Stimulated activated CD4-positive, alpha-beta T cell treated with anti-CD3 and anti-CD28 coated beads, Interleukin-12 subunit alpha, Interleukin-12 subunit beta, amount 100 ng/mL, for 48 hours (primary cell): ENCODE results near the gene ANO1.

Experiments
- DNase-seq, 3 donors: peaks; one replicate each; pipeline ENCODE4 v3.0.0-alpha.2; 2020; ENCODE audit warnings: low read depth in 2 of 3, low spot score in 1 of 3

The ANO1 gene

DNA sequence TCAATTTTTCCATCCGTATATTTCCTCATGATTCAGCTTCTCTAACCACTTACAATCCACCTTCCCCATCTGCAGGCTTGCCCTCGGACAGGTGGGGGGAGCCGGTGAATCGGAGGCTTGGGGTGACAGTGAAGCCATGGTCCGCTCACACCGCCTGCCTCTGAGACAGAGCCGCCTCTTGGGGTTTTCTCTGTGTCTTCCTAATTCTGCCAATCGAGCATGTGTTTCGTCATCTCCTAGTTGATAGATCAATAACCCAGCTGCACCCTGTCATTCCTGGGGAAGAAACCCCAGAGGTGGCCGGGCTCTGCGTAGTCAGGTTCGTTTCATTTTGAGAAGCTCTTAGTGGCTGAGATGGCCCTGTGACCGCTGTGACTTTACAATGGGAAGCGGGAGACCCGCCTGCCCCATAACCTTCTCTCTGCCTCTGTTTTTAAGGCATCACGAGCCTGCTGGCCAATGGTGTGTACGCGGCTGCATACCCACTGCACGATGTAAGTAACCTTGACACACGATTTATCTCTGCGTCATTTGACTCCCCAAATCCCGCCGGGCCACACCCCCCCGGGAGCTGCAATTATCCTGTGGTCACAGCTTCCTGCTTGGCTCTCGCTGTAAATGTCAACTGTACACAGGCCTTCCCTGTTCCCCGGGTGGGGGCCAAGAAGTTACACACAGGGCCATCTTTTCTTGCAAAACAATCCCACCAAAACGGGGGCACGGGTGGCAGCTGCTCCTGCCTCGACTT is 33.3 kb downstream of the ANO1 start:
- DNase-seq = no peak

DNA sequence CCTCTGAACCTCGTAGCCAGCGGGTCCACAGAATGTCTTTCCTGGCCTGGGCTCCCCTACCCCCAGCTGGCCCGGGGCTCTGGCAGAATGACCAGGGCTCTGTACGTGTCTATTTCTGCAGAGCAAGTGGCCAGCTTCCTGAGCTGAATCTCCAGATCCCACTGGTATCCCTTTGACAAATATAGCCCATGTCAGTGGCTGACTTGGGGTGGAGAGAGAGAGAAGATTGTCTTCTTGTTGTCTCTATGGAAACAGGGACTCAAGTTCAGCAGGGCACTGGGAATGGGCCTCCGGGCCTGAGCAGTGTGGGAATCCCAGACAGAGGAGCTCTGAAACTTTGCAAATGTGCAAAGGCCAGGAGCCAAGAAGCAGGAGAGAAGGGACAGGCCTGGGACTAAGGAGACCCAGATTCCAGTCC is 33.9 kb downstream of the ANO1 start:
- no peak for DNase-seq

DNA sequence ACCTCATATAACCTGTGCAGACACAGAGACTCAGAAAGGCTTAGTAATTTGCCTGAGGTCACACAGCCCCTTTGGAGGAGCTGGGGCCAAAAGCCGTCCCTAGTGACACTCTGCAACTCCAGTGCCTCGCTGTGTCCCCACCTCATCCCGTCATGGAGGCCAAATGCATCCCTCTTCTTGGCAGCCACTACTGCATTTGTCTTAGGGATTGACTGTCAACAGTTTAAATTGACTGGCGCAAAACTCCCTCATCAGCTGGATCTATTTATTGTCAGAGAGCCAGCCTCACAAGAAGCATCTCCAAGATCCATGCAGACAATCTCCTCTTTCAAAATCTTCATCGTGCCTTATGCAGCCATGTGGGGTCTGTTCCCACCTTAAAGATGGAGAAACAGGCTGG is 35.7 kb downstream of the ANO1 start:
- DNase-seq = no peak

DNA sequence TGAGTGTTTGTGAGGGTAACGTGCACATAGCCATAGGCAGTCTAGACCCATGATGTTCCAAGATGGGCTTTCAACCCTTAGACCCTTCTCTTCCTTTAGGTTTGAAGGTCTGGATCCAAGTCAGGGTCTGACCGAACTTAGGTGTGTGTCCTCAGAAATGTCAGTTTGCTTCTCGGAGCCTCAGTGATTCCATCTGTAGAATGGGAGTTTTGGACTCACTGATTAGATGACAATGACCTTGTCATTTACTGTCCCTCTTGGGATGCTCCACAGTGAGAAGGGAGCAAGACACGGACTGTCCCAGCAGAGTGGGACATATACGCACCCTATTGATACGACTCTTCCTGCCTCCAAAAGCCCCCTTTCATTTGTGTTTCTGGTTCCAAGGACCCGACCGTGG is 37.7 kb downstream of the ANO1 start:
- DNase-seq = no peak

DNA sequence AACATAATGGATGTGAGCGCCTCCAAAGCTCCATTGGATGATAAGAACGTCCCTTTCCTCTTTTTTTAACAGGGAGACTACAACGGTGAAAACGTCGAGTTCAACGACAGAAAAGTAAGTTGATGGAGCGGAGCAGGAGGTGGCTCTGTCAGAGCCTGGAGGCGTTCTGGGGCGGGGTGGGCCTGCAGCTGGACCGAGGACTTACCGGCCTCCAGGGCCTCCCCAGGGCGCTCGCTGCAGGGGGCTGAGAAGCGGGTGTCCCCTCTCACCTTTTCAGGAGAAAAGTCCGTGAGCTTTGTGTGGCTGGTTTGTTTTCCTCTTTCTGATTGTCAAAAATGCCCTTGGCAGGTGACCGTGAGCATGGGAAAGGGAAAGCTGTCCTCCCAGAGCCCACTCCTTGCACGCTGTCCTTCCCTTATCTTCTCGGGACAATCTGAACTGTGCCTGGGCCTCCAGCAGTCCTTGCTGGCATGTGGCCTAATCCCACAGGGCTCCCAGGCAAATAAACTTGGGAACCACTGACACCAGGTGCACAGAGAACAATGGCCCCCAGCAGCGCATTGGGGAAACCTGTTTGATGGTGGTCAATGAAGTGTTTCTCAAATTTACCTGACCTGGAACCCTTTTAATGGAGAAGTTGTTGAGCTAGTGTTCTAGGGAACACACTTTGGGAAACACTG is 38.4 kb downstream of the ANO1 start:
- no peak for DNase-seq

DNA sequence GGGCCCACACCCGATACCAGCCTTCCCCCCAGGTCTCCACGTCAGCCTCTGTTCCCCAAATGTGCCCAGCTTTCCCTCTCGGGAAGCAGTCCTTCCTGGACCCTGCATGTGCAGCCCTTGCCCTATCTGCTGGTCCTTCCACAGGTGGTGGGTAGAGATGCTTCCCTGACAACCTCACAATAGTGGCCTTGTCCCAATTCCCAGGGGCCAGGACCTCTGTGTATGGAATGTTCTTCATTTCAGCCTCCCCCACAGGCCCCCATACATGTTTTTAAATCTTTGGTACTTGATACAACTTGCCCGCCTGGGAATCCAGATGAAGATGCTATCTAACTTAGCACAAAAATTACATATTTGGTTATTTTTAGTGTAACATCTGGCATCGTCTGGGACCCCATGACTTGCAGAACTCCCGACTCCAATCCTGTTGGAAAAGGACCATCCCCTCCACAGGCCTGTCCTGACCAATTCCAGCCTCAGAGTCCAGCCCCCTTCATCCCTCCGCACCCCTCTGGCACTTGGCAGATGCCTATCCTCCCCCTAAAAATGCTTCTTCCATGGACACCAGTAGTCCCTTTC is 39.5 kb downstream of the ANO1 start:
- DNase-seq = no peak

DNA sequence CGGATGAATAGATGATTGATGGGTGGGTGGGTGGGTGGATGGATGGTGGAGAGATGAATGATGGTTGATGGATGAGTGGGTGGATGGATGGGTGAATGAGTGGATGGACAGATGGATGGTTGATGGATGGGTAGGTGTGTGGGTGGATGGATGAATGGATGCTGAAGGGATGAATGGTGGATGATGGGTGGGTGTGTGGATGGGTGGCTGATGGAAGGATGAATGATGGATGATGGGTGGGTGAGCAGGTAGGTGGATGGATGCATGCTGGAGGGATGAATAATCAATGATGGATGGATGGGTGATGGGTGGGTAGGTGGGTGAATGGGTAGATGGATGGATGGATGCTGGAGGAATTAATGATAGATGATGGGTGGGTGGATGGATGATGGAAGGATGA is 40.5 kb downstream of the ANO1 start:
- no peak for DNase-seq

DNA sequence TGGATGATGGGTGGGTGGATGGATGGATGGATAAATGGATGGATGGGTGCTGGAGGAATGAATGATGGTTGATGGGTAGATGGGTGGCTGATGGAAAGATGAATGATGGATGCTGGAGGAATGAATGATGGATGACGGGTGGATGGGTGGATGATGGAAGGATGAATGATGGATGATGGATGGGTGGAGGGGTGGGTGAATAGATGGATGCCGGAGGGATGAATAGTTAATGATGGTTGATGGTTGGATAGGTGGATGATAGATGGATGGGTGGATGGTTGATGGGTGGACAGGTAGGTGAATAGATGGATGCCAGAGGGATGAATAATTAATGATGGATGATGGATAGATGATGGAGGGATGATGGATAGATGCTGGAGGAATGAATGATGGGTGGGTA is 41.4 kb downstream of the ANO1 start:
- DNase-seq = no peak

DNA sequence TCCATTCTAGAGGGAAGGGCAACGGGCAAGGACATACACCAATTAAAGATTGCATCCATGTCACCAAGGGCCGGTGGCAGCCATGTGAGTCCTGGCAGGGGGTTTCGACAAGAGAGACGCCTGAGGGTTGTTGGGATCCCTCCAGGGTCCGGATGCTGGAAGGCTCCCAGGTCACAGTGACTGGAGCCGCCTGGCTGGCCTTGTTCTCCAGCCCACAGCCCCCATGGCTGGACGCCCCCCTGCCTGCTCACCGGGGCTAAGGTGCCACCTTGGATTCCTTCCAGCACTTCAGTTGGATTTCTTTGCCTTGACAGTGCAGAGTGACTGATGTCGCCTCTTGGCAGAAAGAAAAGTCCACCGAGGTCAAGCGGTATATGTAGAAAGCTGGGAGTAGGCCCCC is 42.6 kb downstream of the ANO1 start:
- DNase-seq = no peak

DNA sequence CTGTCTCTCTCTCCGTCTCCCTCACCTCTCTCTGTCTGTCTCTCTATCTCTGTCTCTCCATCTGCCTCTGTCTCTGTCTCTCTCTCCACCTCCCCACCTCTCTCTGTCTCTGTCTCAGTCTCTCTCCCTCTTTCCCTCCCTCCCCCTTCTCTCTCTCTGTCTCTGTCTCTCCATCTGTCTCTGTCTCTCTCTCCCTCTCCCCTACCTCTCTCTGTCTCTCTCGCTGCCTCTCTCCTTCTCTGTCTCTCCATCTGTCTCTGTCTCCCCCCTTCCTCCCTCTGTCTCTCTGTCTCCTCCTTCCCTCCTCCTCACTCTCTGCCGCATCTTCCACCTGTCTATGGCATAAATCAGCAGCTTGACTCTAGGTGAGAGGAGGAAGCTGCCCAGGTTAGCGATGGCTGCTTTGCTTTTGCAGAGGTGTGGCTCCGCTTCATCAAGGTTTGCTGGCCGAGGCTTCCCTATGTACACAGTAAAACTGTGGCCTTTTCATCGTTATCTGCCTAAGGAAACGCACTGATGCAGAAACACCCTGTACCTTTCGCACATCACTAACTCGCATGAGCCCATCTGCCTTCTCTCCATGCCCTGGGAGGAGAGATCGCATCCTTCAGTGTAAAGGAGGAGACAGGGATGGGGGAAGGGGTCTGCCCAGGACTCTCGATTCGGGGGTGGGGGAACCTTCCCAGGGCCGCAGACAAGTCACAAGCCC is 44.5 kb downstream of the ANO1 start:
- no peak for DNase-seq

DNA sequence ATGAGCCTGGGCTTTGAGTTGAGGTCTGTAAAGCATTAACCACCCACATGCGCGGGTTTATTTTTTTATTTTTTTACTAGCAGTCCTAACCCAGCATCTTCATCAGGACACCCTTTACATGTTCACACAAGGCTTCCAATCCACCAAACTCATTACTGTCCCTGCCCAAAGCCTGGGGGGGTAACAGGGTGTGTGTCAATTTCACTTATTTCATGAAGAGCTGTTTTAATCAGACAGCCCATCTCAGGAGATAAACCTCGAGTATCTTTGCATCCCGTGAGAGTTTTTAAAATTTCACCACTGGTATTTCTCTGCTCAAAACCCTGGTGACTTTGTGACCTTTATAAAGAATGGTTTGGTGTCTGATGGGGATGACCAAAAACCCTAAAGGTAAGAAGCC is 45.6 kb downstream of the ANO1 start:
- no peak for DNase-seq

DNA sequence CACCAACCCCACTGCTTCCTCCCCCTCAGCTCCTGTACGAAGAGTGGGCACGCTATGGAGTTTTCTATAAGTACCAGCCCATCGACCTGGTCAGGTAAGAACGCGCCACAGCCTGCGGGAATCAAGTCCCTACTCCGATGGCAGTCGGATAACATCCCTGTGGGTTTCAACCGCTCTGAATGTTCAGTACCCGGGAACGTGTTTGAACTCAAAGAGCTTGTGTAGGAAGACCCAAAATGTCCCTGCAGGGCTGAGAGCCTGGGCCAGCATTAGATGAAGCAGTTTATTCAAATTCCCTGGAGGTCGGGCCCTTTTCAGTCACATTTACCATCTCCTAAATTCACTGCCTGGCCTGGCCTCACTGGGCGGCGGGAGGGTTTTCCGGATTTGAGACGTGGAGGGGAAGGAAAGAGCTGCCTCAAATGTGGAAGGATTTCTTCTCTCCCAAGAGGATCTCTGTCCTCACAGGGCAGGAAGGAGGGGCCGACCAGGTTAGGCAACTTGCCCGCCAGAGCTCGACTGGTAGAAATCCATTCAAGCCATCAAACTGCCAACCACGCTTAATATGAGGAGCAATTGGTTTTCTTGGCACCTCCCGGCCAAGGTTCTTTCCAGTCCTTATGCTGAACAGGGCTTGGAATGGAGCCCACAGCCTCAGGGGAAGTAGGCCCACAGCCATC is 46.3 kb downstream of the ANO1 start:
- no peak for DNase-seq

DNA sequence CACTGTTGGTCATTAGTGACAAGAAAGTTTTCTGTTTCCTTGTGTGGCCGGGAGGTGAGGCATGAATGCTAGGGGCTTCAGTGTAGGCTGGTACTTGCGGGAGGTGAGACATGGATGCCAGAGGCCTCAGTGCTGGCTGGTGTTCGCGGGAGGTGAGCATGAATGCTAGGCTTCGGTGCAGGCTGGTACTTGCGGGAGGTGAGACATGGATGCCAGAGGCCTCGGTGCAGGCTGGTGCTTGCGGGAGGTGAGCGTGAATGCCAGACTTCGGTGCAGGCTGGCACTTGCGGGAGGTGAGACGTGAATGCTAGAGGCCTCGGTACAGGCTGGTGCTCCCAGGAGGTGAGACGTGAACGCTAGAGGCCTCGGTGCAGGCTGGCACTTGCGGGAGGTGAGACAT is 48.4 kb downstream of the ANO1 start:
- no peak for DNase-seq

DNA sequence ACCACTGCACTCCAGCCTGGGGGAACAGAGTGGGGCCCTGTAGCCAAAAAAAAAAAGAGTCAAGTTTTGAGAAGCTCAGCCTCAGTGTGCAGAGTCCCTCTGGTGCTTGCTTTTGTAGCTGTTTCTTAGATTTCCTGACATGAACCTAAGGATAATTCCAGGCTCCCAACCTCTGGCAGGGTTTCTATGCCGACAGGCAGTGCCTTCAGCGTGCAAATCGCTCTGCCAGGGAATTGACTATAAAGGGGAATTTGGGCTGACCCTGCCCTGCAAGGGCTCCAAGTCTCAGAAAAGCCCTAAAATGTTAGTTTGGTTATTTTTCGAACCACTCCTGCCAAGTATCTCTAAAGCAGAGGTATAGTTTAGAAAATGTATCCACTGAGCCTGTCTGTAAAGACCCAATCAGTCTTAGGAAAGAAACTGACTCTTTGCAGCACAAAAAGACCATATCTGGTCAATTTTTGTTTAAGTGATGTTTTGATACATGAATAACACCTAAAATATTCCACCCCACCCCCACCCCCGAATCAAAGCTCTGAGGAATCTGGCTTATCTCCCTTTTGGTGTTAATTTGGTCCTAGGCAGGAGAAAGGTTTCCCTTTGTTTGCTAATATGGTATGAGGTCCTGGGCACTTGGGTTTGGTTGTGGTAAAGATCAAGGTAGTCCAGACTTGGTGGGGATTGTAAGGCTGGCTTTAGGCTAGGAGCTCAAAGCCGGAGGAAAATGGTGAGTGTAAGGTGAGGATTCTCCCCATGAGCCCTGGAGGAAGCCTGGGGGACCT is 49.7 kb downstream of the ANO1 start:
- DNase-seq = no peak

DNA sequence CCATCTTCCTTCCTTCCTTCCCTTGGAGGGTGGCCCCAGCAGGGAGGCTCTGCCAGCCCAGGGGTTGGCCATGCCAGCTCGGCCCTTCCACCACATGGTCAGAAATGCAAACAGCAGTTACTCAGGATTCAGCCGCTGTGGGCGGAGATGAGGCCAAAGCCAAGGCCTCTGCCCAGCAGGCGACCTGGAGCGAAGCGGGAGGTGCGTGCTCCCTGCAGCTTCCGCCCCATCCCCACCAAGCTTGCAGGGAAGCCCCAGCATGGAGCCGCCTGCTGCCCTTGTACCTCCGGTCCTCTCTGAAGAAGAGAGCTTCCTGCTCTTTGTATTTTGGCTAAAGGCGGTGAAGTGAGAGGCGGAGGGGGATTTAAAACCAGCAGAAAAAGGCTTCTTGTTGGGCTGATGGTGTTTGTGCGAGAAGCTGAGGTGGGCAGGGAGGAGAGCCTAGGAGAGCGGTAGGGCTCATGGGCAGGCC is 50.4 kb downstream of the ANO1 start:
- DNase-seq = no peak

DNA sequence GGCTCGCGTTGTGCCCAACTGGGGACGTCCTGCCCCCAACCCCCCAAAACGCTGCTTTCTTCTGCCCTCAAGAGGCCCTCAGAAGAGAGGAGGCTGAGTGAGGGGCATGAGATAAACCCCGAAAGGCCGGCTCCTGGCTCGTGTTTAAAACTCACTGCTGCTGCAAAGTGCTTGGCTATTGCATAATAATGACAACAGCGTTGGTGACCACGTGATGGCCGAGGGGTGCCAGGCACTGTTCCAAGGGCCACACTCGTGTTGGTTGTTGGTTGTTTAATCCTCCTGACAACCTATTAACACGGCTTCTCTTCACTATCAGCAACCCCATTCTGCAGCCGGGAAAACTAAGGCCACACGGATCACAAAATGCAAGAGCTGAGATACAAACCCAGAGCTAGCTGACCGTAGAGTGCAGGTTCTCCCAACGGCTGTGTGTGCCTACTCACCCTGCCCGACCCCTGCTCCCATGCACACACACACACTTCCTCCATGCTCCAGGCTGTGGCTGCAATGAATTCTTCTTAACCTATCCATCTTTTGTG is 51.0 kb downstream of the ANO1 start:
- DNase-seq = no peak

DNA sequence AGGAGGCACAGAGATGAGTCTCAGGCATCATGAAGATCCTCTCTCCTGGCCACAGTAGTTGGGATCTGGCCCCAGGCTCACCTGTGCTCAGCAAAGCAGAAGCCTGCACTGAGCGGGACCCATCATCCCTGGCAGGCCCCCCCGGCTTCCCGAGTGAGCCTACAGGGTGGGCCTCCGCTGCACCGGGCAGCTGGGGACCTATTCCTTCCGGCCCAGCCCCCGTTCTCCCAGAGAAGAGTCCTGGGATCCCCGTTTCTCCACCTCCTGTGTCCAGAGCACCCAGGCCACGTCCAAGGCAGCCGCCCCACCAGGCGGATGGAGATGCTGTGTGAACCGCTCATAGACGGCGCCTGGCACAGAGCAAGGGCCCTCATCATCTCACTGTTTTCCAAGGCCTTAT is 52.5 kb downstream of the ANO1 start:
- no peak for DNase-seq

DNA sequence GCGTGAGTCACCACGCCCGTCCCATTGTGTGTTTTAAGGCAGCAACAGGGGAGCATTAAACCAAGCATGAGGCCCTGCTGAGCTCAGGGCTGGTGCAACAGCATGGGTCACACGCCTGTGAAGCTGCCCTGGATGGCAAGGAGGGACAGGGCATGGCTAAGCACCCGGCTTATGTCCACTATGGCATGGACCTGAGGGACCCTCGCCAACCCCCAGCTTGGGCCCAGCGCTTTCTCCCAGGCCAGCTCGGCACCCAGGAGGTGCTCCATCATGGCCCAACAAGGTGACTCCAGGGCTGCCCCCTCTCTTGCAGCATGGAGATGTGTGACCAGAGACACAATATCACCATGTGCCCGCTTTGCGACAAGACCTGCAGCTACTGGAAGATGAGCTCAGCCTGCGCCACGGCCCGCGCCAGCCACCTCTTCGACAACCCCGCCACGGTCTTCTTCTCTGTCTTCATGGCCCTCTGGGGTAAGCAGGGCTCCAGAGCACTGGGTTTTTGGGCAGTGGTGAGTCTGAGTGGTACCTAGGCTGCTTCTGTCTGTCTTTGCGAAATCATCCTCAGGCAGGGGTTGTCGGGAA is 53.6 kb downstream of the ANO1 start:
- no peak for DNase-seq

DNA sequence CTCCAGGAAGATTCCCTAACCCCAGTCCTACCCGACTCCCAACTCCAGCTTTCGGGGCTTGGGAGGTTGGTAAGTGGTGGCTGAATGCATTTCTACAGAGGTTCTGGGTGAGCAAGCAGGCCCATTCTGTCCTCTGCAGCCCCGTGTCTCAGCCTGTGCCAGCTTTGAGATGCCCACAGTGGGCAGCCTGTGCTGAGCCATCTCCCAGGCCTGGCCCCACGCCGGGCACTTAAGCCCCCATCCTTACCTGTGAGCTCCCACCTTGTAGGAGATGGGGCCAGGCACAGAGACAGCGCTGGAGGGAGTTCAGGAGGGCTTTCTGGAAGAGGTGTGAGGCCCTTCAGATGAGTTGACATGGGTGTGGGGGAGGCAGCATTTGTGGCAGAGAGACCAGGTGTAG is 54.5 kb downstream of the ANO1 start:
- DNase-seq = no peak

DNA sequence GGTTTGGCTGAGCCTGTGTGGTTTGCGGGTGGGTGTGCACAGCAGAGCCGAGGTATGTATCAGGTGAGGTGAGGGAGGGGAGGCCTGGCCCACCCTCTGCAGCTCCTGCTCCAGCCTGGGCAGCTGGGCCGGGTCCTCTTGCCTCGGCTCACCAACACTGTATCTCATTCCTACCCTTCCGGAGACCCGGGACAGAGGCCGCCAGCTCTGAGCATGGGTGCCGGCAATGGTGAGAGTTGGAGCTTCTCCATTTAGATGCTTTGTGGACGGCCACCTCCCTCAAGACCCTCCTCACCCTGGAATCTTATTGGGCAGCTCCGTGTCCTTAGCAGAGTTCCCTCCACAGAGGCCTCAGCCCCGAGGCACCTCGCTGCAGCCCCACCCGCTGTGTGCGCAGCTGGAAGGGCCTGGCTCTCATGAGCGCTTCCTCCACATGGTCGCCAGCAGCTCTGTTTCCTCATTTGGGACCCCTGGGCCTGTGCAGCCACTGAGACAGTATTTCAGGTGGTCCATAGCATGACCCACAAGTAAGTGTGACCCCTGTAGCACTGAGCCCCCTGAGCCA is 55.7 kb downstream of the ANO1 start:
- DNase-seq = no peak
